HG02759 (cell line): Measurements from ENCODE around the gene FYB2.

Source experiments
- ATAC-seq: cut with Tn5 transposase; IDR thresholded peaks from one replicate; pipeline ENCODE4 v1.9.1; 2021; ENCODE audit warnings: mild to moderate bottlenecking, moderate library complexity; ENCODE audit not compliant: unreplicated experiment

The FYB2 gene, protein sequence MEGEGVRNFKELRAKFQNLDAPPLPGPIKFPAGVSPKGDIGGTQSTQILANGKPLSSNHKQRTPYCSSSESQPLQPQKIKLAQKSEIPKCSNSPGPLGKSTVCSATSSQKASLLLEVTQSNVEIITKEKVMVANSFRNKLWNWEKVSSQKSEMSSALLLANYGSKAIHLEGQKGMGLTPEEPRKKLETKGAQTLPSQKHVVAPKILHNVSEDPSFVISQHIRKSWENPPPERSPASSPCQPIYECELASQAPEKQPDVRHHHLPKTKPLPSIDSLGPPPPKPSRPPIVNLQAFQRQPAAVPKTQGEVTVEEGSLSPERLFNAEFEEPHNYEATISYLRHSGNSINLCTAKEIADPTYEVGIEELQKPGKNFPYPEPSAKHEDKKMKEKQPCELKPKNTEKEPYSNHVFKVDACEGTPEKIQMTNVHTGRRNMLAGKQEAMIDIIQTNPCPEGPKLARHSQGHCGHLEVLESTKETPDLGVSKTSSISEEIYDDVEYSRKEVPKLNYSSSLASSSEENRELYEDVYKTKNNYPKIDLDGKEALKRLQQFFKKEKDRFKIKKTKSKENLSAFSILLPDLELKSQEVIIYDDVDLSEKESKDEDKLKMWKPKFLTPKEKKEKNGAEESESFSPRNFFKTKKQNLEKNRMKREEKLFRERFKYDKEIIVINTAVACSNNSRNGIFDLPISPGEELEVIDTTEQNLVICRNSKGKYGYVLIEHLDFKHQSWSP

DNA sequence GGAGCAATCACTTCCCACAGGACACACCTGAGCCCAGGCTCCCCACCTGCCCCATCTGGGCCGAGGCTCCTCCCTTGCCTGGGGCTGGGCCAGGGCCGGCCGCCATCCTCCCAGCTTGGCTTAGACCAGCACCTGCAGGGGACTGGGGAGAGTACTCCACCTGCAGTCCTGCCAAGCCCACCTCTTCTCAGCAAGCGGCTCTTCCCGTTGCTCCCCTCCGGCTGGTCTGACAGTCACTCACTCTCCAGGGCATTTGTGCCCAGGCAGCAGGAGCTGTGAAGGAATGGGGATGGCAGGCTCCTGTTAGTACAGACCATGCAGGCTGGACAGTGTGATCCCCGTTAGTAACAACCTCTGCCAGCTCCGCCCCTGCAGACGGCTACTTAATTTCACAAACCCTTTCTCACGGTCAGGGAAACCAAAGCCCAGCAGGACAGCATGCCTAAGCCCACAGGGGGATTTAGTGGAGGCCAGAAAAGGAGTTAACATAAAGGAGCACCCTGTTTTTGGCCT, at the start of gene FYB2:
Gene FYB2 (minus strand): TSS at position 18 of the 513 bp plus-strand sequence. CDS start 114 bp downstream, outside the sequence.
- no peak for ATAC-seq

DNA sequence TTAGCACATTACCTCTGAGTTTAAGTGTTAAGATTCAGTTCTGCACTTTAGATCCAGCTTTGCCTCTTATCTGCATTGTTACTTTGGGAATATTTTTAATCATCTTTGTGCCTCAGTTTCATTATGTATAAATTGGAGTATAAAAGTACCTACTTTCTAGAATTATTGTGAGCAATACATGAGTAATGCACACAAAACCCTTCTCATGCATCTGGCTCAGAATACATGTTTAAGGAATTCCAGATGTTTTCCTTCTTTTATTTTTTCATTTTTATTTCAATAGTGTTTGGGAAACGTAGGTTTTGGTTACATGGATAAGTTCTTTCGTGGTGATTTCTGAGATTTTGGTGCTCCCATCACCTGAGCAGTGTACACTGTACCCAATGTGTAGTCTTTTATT, 49.6 kb upstream of the FYB2 start:
- ATAC-seq: no peak

DNA sequence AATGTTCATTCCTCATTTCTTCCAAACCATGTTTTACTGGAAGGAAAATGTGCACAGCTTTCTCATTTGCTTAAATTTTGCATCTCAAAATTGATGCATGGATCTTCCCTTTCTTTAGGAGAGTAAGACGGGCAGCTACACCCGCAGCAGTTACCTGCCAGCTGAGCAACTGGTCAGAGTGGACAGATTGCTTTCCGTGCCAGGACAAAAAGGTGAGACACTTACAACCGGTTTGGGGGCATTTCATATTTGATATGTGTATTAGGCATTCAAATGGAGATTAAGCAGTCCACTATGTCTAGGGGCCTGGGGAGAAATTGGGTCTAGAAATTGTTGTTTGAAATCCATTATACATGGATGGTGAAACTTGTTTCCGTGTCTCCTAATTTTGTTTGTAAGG, 48.3 kb upstream of the FYB2 start:
- no peak for ATAC-seq

DNA sequence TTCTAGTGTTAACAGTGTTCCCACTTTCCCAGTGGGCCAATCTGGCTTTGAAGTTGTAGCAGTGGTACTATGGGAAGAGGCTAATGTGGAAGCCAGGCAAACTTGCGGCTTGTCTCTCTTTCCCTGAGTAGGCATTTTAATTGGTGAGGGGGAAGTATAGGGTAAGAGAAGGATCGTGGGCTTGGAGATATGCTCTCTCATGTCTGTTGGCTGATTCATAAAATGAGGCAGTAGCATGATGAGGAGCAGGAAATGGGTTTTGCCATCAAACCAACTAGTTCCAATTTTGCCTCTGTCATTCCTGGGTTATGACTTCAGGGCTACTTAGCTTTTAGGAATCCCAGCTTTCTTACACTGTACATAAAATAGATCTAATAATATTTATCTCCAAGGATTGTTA, 47.5 kb upstream of the FYB2 start:
- ATAC-seq: no peak

DNA sequence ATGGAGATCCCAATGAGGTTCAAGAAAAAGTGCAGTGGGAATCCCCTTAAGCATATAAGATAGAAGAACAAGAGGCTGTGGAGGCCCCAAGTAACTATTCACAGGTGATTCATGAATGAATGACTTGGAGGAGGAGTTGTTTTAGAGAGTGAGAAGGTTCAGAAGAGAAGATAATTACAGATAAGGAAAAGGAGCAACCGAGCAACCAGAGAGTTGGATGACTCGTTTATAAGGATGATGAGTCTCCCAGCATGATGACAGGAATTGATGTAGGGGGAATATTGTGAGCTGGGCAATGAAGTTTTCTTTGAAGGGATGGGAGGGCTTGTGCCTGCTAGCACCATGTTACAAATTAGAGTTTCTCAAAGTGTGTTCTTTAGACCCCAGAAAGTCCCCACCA, 45.2 kb upstream of the FYB2 start:
- ATAC-seq: no peak

DNA sequence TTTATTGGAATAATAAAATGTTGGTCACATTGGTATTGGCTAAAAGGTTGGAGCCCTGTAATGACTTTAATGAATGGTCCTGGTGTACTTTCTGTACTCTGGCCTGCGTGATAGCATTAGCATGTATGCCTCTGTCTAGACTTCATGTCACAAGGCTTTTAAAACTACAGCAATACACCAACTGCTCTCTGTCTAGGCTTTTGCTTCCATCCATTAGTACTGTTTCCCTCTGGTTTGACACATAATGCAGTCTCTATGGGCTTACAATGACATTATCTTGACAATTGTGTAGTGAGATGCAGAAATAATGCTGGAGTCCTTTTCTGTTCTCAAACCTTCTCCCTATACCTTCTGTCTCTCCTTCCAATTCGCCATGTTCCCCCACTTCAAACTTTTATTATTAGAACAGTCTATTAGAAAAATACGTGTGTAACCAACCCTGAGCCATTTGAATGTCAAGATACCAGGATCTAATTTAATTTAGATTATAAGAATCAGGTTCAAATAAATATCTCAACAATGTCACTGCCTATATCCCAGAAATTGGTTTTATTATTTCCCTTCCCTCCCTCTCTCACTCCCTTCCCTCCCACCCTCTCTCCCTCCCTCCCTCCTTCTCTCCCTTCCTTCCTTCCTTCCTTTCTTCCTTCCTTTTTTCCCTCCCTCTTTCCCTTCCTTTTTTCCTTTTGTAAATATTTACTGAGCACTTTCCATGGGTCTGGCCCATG, 44.2 kb upstream of the FYB2 start:
- ATAC-seq: no peak

DNA sequence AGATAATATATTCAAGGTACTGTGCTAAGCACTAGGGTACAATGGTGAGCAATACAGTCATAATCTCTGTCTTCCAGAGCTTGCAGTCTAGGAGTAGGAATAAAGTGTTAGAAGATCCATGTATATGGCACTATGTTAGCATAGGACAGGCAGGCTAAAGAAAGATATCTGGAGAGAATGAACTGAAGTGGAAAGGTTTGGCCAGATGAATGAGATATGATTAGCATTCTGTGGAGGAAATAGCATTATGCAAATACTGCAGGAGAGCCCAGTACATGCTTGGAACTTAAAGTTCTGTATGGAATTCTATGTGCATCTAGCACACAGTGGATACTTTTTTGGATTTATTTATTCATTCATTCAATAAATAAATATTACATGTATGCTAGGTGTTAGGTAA, 40.1 kb upstream of the FYB2 start:
- no peak for ATAC-seq

DNA sequence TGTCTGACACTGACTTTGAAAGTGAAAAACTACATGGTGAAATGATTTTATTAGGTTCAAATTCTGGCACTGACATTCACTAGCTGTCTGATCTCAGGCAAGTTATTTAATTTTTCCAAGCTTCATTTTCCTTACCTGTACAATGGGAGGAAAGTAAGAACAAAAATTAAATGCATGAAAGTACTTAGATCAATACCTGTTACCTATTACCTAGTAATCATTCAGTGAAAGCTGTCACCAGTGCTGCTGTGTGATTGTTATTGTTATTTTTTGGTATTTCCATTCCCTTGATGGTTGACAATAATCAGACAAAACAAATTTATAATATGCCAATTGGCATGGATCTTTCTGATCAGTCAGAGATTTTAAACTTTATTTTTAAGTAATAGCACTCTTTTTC, 37.0 kb upstream of the FYB2 start:
- no peak for ATAC-seq

DNA sequence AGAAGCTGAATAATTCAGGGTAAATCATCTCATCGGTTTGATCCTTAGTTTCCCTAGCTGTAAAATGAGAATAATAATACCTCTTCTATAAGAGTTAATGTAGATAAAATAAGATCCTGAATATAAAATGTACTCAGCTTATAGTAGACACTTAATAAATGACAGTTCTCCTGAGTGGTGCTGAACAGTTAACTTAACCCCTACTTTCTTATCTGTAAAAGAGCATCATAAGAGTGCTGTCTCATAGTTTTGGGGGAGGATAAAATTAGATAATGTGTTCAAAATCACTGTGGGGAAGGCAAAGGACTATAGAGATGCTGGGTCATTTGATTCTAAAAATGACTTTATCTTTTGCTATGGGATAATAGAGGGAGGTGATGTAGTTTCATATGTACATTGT, 36.0 kb upstream of the FYB2 start:
- ATAC-seq: no peak

DNA sequence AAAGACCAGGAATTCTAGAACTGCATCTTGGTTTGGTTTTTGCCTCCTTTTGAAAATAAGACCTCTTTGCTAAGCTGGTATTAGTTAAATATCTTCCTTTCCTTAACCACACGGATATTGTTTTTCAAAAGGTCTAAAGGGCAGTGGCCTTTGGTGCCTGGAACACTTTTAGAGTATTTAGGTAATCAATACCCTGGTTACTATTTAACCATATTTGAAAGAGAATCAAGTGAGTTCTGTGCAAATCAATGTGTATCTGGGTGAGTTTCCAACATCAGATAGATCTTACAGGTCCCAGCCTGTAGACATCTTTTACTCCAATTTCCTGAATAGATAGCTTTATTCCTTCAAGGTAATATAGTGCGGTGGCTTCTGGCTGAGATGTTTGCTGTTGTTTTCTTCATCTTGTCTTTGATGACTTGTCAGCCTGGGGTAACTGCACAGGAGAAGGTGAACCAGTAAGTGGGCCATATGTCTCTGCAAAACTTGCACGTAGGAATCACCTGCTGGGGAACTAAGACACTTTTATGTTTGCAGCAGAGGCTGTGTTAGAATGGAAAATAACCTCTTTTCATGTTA, 35.4 kb upstream of the FYB2 start, which contains the start of gene C8A:
Gene C8A (plus strand): TSS at position 277 of the 579 bp plus-strand sequence. CDS start 105 bp downstream, at position 382.
- no peak for ATAC-seq

DNA sequence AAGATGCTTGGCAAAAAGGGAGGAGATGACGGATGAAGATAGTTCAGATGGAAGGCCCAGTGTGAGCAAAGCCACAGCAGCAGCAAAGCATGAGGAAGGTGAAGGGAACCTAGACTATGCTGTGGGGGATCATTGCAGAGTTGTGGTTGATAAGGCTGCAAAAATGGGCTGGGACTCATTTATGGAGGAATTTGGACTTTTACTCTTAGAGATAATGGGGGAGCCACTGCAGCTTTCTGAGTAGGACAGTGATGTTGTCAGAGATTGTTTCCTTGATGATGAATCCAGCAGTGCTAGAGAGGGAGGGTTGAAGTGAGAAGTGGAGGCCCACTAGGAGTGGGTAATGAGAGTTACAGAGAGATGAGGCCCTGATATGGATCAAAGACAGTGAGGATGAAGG, 33.3 kb upstream of the FYB2 start:
- no peak for ATAC-seq

DNA sequence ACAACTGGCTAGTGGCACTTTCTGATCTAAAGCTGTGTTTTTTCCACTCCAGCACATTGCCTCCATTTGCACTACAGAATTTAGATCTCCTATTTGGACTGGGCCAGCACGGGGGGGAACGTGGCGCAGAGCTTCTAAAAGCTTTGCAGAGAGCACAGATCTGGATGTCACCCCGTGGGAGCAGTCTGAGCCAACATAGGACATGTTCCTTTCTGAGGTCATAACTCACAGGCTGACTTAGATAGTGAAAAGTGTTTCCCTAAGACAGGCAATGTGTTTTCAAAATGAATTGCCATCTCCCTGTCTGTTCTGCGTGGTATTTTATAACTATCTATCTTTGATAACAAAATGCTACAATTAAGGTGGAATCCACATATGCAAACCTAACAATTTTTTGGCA, 31.7 kb upstream of the FYB2 start:
- ATAC-seq: no peak

DNA sequence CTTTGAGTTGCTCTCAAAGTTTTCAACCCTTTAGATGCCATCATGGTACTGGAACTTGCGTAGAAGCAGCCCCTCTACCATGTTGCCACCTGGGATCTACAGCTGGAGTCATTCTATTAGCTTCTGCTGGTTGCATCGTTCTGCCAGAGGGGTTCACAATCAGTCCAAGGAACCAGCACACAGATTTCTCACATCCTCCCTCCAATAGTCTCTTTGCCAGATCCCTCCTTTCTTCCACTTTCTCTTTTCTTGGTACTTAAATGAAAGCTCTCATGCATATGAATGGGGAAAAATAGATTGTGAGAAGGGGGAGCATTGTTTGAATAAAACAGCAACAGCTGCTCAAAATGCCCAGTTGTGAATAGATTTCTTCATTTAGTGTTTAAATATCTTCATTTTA, 31.2 kb upstream of the FYB2 start:
- no peak for ATAC-seq

DNA sequence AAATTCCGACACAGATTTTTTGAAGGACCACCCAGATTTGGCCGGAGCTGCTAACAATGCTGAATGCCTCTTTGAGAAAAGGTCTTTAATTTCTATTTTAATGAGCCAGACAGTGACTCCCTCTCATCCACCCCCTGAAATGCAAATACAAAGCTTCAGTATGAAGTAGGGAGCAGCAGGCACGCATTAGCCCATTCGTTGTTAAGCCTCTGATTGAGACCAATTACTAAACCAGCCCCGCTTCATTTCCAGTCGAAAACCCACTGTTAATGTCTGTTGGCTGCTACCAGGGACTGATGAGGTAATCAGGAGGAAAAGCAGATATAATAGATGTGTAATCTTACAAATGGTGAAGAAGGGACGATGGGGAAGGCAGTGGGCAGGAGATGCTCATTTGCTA, 30.5 kb upstream of the FYB2 start:
- ATAC-seq: no peak

DNA sequence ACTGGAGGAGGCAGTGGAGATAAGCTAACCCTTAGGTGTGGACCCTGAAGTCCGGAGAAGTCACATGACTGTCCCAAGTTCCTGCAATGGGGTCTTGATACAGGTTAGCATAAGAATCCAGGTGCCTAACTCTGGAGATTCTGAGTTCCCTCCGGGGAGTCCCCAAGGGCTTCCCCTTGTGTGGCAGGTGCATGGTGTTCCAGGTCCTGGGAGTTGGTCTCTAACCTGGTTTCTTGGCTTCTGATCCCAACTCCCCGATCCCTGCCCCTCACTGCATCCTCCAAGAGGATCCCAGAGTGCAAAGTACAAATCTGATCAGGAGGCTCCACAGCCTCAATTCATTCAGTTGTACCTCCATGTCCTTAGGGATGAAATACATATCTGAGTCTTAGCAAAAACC, 26.1 kb upstream of the FYB2 start:
- ATAC-seq: no peak

DNA sequence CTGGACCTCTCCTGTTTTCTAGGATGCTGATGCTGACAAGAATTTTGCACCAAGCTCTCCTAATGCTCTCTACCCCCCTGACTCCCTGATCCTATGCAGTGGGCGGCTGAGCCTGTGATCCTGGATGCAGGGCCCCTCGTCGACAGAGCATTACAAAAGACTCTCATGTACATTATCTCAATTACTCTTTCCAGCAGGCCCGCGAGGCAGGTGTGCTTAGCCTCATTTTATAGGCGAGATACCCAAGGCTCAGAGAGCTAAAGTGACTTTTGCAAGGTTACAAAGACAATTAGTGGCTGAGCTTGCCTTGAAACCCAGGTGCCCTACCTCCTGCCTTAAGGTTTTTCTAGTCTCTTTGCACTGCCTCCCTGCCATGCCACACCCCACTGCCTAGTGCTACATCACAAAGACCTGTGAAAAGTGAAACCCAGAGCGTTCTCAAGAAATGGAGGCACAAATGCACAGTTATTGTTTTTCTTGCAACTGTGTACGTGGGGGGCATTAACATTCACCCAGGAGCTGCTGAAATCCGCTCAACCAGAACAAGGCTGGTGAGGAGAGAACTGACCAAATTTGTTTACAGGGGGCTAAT, 25.4 kb upstream of the FYB2 start:
- ATAC-seq: no peak

DNA sequence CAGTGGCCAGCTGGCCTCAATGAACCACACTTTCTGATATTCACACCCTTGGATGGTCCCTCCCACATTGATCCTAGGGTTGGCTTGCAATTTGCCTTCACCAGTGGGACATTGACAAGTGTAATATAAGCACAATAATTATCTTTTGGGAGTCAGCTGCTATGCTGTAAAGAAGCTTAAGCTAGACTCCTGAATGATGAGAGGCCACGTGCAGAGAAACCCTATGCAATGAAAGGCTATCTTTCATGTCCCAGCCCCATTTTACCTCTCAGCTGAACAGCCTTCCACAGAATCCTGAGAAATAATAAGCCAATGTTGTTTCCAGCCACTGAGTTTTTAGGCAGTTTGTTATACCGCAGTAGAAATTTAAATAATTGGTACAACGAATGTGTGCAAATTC, 24.3 kb upstream of the FYB2 start:
- no peak for ATAC-seq

DNA sequence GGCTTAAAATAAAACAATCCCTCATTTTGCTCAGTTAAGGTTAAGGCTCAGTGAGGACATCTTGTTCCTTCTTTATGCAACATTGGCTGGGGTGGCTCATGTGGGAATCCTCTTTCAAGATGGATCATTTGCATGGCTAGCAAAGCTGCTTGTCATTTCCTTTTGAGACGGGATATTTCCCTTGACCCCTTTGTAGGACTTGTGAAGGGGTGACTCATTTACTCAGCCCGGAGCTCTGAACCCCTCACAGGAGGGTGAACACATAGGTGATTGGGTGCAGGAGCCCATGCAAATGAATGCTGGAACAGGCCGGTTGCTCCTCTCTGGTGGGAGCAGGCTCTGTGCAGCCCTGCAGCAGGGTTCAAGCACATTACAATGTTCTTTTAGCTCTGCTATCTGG, 19.6 kb upstream of the FYB2 start:
- ATAC-seq: no peak

DNA sequence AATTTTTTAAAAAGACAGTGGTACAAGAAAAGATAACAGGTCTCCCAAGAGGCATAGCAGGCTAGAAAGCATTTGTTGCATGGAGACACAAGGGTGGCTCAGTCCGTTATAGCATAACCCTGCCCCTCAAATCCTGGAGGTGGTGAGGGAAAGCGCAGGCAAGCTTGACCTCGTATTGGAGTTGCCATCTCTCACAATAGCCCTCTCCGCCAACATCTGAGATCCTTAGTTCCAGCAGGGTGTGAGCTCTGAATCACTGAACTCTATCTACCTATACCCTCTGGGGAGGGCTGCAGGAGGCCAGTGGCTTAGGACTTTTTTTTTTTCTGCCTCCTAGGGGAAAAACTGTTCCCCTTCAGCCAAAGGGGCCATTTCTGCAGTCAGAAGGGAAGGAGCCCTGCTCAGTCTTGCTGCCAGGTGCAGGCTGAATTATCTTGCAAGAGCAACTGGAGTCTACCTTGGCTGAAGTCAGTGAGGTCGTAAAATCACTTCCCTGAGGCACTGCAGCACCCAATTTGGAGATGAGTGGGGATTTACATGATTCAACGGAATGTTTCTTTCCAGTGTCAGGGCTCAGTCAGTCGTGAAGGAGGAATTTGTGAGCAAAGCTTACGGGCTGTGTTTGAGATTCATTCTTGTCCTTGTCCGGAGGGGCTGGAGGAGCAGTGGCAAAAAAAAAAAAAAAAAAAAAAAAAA, 18.2 kb upstream of the FYB2 start:
- no peak for ATAC-seq

DNA sequence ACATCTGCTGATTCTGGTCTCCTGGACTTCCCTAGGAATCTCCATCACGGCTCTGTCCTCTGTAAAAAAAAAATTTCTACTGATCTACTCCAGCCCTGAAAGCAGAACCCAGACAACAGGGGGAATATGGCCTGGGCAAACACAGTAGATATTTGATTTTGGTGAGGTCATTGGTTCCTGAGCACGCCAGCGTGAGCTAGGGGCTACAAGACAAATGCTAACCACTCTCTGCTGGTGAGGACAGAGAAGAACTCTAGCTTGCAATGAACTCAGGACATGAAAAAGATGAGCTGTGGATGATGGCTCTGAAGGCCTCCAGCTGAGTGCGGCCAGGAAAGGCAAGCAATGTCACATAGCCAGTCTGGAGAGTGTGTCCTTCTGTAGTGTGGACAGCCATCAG, 17.2 kb upstream of the FYB2 start:
- no peak for ATAC-seq
